NCI-H510A treated with DMSO at 0.1 percent for 48 hours (cell line): ENCODE measurements around the gene TBATA.

Source experiments
- DNase-seq: peaks from one replicate; lab custom pipeline; 2025; lab: John Stamatoyannopoulos, UW

TBATA gene

DNA sequence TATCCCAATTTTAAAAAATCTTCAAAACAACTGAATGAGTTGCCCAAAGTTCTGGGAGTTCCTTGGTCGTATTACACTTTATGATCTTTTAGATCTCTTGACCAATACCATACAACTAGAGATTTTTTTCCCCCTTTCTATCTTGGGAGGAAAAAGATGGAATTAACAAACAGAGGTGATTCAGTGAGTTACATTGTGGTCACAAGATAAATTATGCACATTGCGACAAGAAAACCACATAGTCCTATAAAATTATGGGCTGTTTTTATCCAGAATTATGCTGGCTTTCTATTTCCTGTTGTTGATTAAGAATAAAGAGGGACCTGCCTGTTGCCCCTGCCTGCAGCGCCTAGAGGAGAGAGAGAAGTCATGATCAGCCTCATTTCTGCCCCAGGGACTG, 22.4 kb upstream of the TBATA start:
- DNase-seq, result no peak

- no peak for DNase-seq
Measured at GRCh38 chr10:70806841-70807240, 21.7 kb upstream of the TBATA start.

- no peak for DNase-seq
Measured at GRCh38 chr10:70805619-70806215, 20.5 kb upstream of the TBATA start.

- DNase-seq, result no peak
Measured at GRCh38 chr10:70804421-70804808, 19.2 kb upstream of the TBATA start.

- DNase-seq, result peak; percentile 28
Measured at GRCh38 chr10:70803775-70804420, 18.7 kb upstream of the TBATA start.

- DNase-seq, result no peak
Measured at GRCh38 chr10:70801854-70802253, 16.7 kb upstream of the TBATA start.

- no peak for DNase-seq
Measured at GRCh38 chr10:70799124-70799523, 13.9 kb upstream of the TBATA start.

DNA sequence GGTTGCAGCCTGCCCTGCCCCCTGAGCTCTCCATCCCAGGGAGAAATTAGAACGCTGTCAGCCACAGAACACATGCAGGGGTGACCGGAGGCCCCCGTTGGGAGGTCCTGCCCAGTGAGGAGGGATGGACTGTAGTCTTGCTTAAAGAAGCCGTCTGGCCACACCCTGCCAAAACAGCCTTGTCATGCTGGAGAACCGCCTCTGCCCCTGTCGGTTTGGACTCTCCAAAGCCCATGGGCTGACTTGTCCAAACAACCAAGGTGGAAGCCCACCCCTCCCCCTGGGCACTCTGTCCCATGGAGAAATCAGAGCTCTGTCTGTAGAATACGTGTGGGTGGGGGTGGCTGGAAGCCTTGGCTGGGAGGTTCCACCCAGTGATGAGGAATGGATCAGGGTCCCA, 12.7 kb upstream of the TBATA start:
- no peak for DNase-seq

- no peak for DNase-seq
Measured at GRCh38 chr10:70795613-70796012, 10.4 kb upstream of the TBATA start.

DNA sequence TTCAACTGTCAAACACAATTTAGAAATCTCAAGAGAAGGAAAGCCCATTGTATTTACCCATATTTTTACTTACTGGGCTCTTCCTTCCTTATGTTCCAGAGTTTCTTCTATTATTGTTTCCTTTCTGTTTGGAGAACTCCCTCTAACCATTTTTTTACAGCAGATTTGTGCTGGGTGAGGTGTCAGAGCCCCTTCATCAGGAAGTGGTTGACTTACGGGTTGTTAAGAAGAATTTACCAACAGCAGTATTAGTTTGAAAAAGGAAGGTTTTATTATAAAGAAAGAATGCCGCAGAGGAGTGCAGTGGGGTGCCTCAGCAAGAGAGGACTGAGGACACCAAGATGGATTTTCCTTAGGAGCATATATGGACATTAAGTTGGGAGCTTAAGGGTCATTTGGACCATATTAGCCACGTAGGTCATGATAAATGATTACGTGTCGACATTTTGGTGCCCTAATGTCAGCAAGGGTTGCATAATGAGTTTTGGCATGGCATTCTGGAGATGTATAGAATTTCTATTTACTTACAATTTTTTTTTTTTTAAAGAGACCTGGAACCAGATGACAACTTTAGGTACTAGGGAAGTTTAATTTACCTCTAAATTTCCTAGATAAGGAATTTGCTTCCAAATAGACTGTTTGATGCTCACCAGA, 6.3 kb upstream of the TBATA start:
- no peak for DNase-seq

DNA sequence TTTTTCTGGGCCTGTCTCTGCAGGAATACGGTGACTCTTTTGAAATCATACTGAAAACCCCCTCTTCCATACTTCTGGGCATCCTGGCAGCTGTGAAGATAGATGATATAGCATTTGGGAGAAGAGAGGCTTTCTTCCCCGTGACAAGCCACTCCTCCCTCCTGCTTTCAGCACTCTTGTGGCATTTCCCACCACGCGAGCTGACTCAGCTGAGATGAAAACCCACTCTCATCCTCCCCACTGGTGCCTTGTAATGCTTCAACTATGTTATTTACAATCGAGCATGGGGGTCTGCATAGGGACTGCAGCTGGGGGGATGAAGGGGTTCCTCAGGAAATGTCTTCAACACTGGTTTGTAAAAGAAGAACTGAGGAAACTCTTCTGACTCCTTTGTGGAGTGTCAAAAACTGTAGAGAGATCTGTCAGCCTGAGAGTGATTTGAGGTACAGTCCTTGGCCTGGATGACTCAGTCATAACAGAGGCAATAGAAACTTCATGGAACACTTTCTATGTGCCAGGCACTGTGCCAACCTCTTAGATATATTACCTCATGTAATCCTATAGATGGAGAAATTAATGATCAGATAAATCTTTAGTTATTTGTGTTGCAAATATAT, 1.7 kb upstream of the TBATA start:
- DNase-seq, result no peak

DNA sequence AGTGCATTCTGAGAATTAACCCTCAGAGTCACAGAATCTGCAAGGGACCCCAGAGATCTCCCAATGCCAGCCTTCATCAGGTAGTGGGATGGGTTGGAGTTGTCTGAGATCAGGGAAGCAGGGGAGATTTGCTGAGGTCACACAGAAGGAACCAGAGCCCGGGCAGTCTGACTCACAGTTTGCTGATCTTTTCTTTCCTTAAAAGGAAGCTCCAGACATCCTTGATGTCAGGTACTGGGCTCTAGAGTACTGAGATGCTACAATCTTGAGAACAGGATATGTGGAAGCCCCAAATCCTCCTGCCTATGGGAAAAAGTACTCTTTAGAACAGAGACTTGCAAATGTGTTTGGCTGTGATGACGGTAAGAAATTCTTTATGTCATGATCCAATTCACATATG, 706 bp downstream of the TBATA start:
- DNase-seq, result no peak

DNA sequence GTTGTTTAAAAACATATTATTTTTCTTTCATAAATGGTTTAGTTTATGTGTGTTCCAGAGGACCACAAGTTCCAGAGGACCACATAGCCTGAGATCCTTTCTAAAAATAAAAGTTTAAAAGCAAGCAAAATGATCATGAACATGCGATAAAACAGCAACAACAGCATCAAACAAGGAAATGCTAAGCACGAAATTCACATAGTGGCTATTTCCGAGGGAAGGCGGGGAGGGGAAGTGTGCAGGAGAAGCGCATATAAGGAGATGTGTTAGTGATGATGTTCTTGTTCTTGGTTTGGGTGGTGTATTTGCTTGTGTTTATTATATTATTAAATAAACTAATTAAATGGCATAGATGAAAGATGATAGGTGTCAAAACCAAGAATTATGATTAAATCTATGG, 1.2 kb downstream of the TBATA start:
- no peak for DNase-seq

DNA sequence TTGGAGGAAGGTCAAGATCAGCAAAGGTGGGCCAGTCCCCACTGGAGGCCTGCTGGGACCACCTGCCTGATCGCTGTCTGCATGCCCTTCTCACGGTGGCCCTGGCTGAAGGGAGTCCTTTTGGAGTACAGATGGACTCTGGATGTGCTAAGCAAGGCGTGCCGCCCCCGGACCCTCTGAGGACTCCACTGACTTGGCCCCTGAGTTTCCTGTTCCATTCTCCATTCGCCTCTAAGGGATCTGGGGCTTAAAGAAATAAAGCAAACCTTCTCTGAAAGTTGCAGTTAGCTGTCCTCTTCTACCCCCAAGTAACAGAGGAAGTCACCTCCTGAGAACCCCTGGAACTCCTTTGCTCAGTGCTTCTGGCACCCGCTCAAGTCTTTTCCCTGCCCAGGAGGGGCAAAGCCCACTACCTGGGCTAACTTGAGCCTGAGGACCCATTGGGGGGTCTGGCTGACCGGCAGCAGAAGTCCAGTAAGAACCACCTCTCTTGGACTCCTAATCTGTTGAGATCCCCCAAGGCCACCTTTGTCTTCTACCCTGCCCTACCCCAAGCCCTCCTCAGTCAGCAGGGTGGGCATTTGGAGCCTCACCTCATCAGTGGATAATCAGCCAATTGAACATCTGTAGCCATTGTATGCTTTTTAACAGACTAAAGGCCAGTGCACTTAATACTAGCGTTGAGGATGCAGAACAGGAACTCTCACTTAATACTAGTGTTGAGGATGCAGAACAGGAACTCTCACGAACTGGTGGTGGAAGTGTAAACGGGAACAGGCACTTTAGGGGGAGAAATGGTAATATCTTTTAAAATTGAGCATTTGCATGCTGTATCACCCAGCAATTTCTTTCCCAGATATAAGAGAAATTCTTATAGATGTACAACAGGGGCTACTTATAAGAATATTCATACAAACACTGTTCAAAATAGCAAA, 2.2 kb downstream of the TBATA start:
- DNase-seq, result no peak

- no peak for DNase-seq
Measured at GRCh38 chr10:70782086-70782745, 3.0 kb downstream of the TBATA start.

DNA sequence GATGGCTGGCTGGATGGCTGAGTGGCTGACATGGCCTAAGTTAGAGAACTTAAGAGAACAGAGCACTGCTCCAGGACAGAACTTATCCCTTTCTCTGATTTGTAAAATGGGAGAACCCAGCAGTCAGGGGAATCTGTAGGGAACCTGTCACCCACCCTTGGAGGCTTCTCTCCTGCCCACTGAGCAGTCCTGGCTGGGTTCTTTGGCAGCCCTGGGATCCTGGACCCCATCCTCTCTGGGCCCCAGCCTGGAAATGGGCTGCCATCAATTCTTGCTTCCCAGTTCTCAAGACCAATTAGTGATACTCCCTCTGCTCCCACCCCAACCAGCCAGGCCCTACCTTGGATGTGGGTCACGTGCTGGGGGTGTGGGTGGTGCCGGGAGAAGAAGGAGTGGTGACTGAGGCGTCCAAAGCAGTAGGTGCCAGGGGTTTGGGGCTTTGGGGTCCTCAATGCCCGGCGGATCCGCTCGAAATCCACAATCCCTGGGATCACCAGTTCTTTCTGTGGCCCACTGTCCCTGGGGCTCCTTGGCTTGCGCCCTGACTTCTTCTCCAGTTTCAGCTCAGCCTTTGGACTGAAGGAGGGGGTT, 3.6 kb downstream of the TBATA start:
- no peak for DNase-seq

- no peak for DNase-seq
Measured at GRCh38 chr10:70780772-70781171, 4.4 kb downstream of the TBATA start.

DNA sequence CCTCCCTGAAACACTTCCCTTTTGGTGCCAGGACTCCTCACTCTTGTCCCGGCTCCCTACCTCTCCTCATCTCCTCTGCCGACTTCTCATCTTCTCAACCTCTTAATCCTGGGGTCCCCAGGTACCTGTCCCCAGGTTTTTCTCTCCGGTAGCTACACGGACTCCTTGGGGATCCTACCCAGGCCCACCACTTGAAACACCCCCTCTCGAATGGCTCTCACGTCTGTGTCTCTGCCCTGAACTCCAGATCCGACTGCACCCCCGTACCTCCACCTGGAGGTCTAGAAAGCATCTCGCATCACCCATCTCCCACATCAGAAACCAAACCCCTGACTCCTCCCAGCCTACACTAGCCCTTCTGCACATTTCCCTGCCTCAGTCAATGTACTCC, 4.8 kb downstream of the TBATA start:
- no peak for DNase-seq

DNA sequence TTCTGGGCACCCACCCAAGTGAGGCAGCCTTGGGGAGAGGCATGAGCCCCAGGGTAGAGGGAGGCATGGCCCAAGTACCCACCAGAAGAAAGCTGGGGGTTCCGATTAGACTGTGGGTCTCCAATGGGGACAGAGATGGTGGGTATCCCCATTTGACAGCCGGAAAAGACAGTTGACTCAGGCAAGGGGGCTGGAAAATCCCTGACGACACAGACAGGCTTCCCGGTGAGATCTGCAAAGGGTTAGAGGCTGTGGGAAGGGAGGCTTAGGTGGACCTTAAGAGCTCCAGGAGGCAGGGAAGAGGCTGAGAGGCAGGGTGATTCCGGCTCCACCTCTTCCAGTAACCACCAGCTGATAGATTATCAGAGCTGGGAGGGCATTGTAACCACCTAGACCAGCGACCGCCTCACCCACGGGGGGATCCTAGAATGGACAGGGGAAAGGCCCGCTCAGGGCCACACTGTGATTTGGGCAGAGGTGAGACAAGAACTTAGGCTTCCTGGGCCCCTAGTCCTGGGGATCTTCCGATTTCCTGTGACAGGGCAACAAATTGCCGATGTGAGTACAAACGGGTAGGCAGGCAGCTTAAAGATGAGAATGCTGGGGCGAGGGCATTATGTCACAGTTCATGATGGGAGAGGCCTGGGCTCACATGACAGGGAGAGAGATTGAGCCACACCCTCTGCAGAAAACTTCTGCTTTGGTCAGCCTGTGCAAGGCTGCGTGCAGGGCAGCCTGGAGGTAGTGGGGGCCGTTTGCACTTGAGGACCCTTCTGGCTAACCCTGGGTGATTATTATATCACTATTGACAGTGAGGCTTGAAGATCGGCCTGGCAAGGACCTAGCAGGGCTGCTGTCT, 5.4 kb downstream of the TBATA start:
- no peak for DNase-seq

DNA sequence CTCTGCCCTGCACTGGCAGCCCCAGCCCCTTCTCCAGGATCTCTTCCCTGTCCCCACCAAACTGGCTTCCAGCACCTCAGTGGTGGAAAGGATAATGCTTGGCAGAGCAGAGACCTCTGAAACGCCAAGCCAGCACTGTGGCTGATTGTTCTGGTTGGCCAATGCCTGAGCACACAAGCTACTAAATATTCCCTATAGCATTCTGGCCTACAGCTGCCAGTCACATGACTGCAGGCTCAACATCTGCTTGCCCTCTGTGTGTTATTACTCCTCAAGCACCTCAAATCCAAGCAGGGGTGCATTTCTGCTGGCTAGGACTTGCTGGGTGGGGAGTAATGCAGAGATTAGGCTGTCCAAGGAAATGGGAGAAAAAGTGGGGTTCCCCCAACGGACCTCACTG, 6.1 kb downstream of the TBATA start:
- DNase-seq, result peak; percentile 8
